GM19099 (cell line): ENCODE results near the gene CABLES1.

Experiments
- POLR2A ChIP-seq: IDR thresholded peaks from 3 replicates; pipeline ENCODE4 v1.6.1; 2011; ENCODE audit warnings: low read depth; ENCODE audit not compliant: insufficient read length; ENCODE audit errors: extremely low read depth

CABLES1 gene

GRCh38 chr18:23207191-23207955, 72.1 kb downstream of the CABLES1 start:
- TF ChIP-seq POLR2A = no peak

GRCh38 chr18:23207994-23208393, 72.7 kb downstream of the CABLES1 start:
- TF ChIP-seq POLR2A = no peak

GRCh38 chr18:23208600-23208999, 73.3 kb downstream of the CABLES1 start:
- TF ChIP-seq POLR2A = no peak

GRCh38 chr18:23209031-23209430, 73.7 kb downstream of the CABLES1 start:
- no peak for TF ChIP-seq POLR2A

- no peak for TF ChIP-seq POLR2A
Observed at GRCh38 chr18:23209796-23210195, 74.5 kb downstream of the CABLES1 start.

- TF ChIP-seq POLR2A = no peak
Observed at GRCh38 chr18:23210526-23210925, 75.2 kb downstream of the CABLES1 start.

- no peak for TF ChIP-seq POLR2A
Observed at GRCh38 chr18:23211146-23211545, 75.9 kb downstream of the CABLES1 start.

- no peak for TF ChIP-seq POLR2A
Observed at GRCh38 chr18:23212161-23212560, 76.9 kb downstream of the CABLES1 start.

GRCh38 chr18:23213200-23213599, 77.9 kb downstream of the CABLES1 start:
- TF ChIP-seq POLR2A = no peak

GRCh38 chr18:23217781-23218180, 82.5 kb downstream of the CABLES1 start:
- TF ChIP-seq POLR2A = no peak

- TF ChIP-seq POLR2A = no peak
Observed at GRCh38 chr18:23220355-23220754, 85.1 kb downstream of the CABLES1 start.

- no peak for TF ChIP-seq POLR2A
Observed at GRCh38 chr18:23223641-23224040, 88.4 kb downstream of the CABLES1 start.

GRCh38 chr18:23225503-23225902, 90.2 kb downstream of the CABLES1 start:
- no peak for TF ChIP-seq POLR2A

GRCh38 chr18:23226391-23226790, 91.1 kb downstream of the CABLES1 start:
- TF ChIP-seq POLR2A = no peak

- no peak for TF ChIP-seq POLR2A
Observed at GRCh38 chr18:23226930-23227725, 91.8 kb downstream of the CABLES1 start.

GRCh38 chr18:23227726-23228070, 92.4 kb downstream of the CABLES1 start:
- no peak for TF ChIP-seq POLR2A
